Neural progenitor cell (in vitro differentiated cells): ENCODE data around the gene TCEANC. TPM values are rescaled to one million over a fixed set of nuclear protein-coding genes. Genes with fewer than 3 reads are reported as not detected.

Source experiments
- DNase-seq: peaks from one replicate; pipeline ENCODE4 v3.0.0-alpha.2; 2016; ENCODE audit warnings: low spot score
- H2AFZ ChIP-seq: fragments of 200-600 bp; sonication (generic); replicated peaks from 2 replicates; pipeline ENCODE4 v1.6.1; 2016; ENCODE audit warnings: antibody characterized with exemption
- H3F3A ChIP-seq: fragments of 200-600 bp; sonication (generic); 2 replicates; pipeline ENCODE4 v1.6.1; 2016; ENCODE audit warnings: antibody characterized with exemption, low read depth
- H3K27ac ChIP-seq: fragments of 200-600 bp; sonication (generic); 2 replicates; pipeline ENCODE4 v1.5.1; 2016; ENCODE audit warnings: mild to moderate bottlenecking
- H3K27me3 ChIP-seq: fragments of 200-600 bp; sonication (generic); 2 replicates; pipeline ENCODE4 v1.6.1; 2016; ENCODE audit warnings: mild to moderate bottlenecking, moderate library complexity
- H3K36me3 ChIP-seq: fragments of 200-600 bp; sonication (generic); 2 replicates; pipeline ENCODE4 v1.5.1; 2016
- H3K4me1 ChIP-seq: fragments of 200-600 bp; sonication (generic); 2 replicates; pipeline ENCODE4 v1.6.1; 2016; ENCODE audit warnings: mixed run types
- H3K4me2 ChIP-seq: fragments of 200-600 bp; sonication (generic); 2 replicates; pipeline ENCODE4 v1.6.1; 2016
- H3K4me3 ChIP-seq: fragments of 200-600 bp; sonication (generic); 2 replicates; pipeline ENCODE4 v1.5.1; 2016
- H3K79me2 ChIP-seq: fragments of 200-600 bp; sonication (generic); 2 replicates; pipeline ENCODE4 v1.6.1; 2016; ENCODE audit warnings: low read depth
- H3K9ac ChIP-seq: fragments of 200-600 bp; sonication (generic); 2 replicates; pipeline ENCODE4 v1.6.1; 2016
- H3K9me3 ChIP-seq: fragments of 200-600 bp; sonication (generic); 2 replicates; pipeline ENCODE4 v1.5.1; 2016; ENCODE audit warnings: low read depth
- H4K20me1 ChIP-seq: fragments of 200-600 bp; sonication (generic); 2 replicates; pipeline ENCODE4 v1.6.1; 2016; ENCODE audit warnings: low read depth
- H3K27ac Mint-ChIP-seq: 3 replicates; pipeline ENCODE4 v1.8.0; 2021; ENCODE audit warnings: mixed read lengths
- H3K27me3 Mint-ChIP-seq: 2 replicates; pipeline ENCODE4 v1.8.0; 2022; ENCODE audit warnings: low read depth, mild to moderate bottlenecking, inconsistent platforms, moderate library complexity, mixed read lengths; ENCODE audit not compliant: insufficient read depth
- H3K36me3 Mint-ChIP-seq: 3 replicates; pipeline ENCODE4 v1.8.0; 2021; ENCODE audit warnings: mixed read lengths
- H3K4me1 Mint-ChIP-seq: 3 replicates; pipeline ENCODE4 v1.8.0; 2021; ENCODE audit warnings: mixed read lengths
- H3K4me3 Mint-ChIP-seq: 3 replicates; pipeline ENCODE4 v1.8.0; 2021; ENCODE audit warnings: mild to moderate bottlenecking, moderate library complexity, mixed read lengths
- H3K9me3 Mint-ChIP-seq: 3 replicates; pipeline ENCODE4 v1.8.0; 2020; ENCODE audit warnings: mixed read lengths
- CTCF ChIP-seq: fragments of 200-600 bp; sonication (generic); IDR thresholded peaks from 2 replicates; pipeline ENCODE4 v1.5.1; 2017; ENCODE audit warnings: antibody characterized with exemption, mild to moderate bottlenecking
- EZH2 ChIP-seq: fragments of 200-600 bp; sonication (generic); IDR thresholded peaks from 2 replicates; pipeline ENCODE4 v1.6.1; 2017; ENCODE audit warnings: antibody characterized with exemption, mild to moderate bottlenecking, moderate library complexity
- EZH2phosphoT487 ChIP-seq: fragments of 200-600 bp; sonication (generic); IDR thresholded peaks from 2 replicates; pipeline ENCODE4 v1.6.1; 2017; ENCODE audit warnings: antibody characterized with exemption
- total RNA-seq: library from RNA; depleted of rRNA; stranded (reverse); fragments of >200 nt; gene quantifications from 2 replicates; pipeline ENCODE4 v1.2.3, GENCODE V29; 2015; ENCODE audit warnings: low replicate concordance

TCEANC gene
- total RNA-seq, 1 donor from 2014 or later, result 6.8 TPM

DNA sequence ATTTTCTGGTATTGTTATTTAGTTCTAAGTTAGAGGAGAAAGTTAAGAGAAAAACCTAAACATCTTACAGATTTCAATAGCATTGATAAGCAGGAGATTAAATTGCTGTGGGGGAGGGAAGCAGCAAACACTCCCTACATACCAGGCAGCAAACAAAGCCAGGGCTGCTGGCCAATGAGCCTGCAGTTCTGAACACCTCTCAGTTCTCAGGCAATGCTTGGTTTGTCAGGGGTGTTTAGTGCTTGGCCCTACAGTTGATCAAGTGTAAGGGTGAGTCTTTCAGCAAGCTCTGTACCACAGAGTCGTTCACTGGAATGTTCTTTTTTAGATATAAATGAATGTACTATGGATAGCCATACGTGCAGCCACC, 45.0 kb upstream of the TCEANC start:
- DNase-seq, result peak; percentile 17
- H2AFZ ChIP-seq, result peak overlapping the region; percentile 57

GRCh38 chrX:13614154-13614553, 38.8 kb upstream of the TCEANC start:
- Histone ChIP-seq H3K27me3 (no peaks in the 10 kb centered on the region), H3K4me1 (no peaks in the 10 kb centered on the region), H4K20me1 (no peaks in the 10 kb centered on the region), H3K9me3 (no peaks in the 10 kb centered on the region), H3K9ac (no peak overlapping the region), H3K36me3 (no peaks in the 10 kb centered on the region), H3K27ac (no peak overlapping the region), H2AFZ (no peak overlapping the region), H3F3A (no peaks in the 10 kb centered on the region), H3K4me3 (no peak overlapping the region), H3K4me2 (no peak overlapping the region), H3K79me2 (no peaks in the 10 kb centered on the region)
- H3K9me3 Mint-ChIP-seq, result no peaks in the 10 kb centered on the region
- H3K27ac Mint-ChIP-seq, result no peak overlapping the region
- no peaks in the 10 kb centered on the region for H3K27me3 Mint-ChIP-seq
- no peak overlapping the region for H3K4me3 Mint-ChIP-seq
- no peaks in the 10 kb centered on the region for H3K4me1 Mint-ChIP-seq
- no peaks in the 10 kb centered on the region for H3K36me3 Mint-ChIP-seq
- no peak for DNase-seq
- TF ChIP-seq EZH2phosphoT487 (no peak), EZH2 (no peak), CTCF (no peak)

More for the DNA sequence above, 45.0 kb upstream of the TCEANC start:
- H3K27ac Mint-ChIP-seq, result peak overlapping the region; percentile 22
- no peaks in the 10 kb centered on the region for H3K27me3 Mint-ChIP-seq
- H3K27ac ChIP-seq, result no peak overlapping the region
- no peak overlapping the region for H3K4me2 ChIP-seq
- H3F3A ChIP-seq, result no peaks in the 10 kb centered on the region
- no peaks in the 10 kb centered on the region for H3K27me3 ChIP-seq
- no peaks in the 10 kb centered on the region for H4K20me1 ChIP-seq
- no peak overlapping the region for H3K4me3 Mint-ChIP-seq
- no peaks in the 10 kb centered on the region for H3K9me3 Mint-ChIP-seq
- H3K36me3 ChIP-seq, result no peaks in the 10 kb centered on the region
- no peak overlapping the region for H3K9ac ChIP-seq
- no peaks in the 10 kb centered on the region for H3K79me2 ChIP-seq
- no peaks in the 10 kb centered on the region for H3K9me3 ChIP-seq
- H3K4me1 Mint-ChIP-seq, result peaks cover 7% of the 10 kb centered on the region
- H3K4me3 ChIP-seq, result no peak overlapping the region
- TF ChIP-seq EZH2, result no peak
- TF ChIP-seq CTCF, result no peak
- no peak for TF ChIP-seq EZH2phosphoT487
- H3K36me3 Mint-ChIP-seq, result no peaks in the 10 kb centered on the region
- peaks cover 8% of the 10 kb centered on the region for H3K4me1 ChIP-seq

- DNase-seq, result no peak
- H4K20me1 ChIP-seq, result no peaks in the 10 kb centered on the region
- no peaks in the 10 kb centered on the region for H3K27me3 ChIP-seq
- H3K9ac ChIP-seq, result no peak overlapping the region
- no peaks in the 10 kb centered on the region for H3K79me2 ChIP-seq
- no peaks in the 10 kb centered on the region for H3F3A ChIP-seq
- H2AFZ ChIP-seq, result no peak overlapping the region
- H3K27me3 Mint-ChIP-seq, result no peaks in the 10 kb centered on the region
- no peaks in the 10 kb centered on the region for H3K9me3 Mint-ChIP-seq
- no peak overlapping the region for H3K27ac Mint-ChIP-seq
- H3K4me1 ChIP-seq, result no peaks in the 10 kb centered on the region
- H3K36me3 ChIP-seq, result no peaks in the 10 kb centered on the region
- no peak overlapping the region for H3K4me3 ChIP-seq
- H3K4me1 Mint-ChIP-seq, result no peaks in the 10 kb centered on the region
- no peaks in the 10 kb centered on the region for H3K36me3 Mint-ChIP-seq
- H3K9me3 ChIP-seq, result no peaks in the 10 kb centered on the region
- no peak overlapping the region for H3K4me3 Mint-ChIP-seq
- no peak for TF ChIP-seq EZH2
- no peak for TF ChIP-seq CTCF
- no peak for TF ChIP-seq EZH2phosphoT487
- H3K4me2 ChIP-seq, result no peak overlapping the region
- no peak overlapping the region for H3K27ac ChIP-seq
Observed at GRCh38 chrX:13620207-13620606, 32.7 kb upstream of the TCEANC start.
